NCI-H187 treated with DMSO at 0.1 percent for 48 hours (cell line): ENCODE results near the gene AKAP1.

Source experiments
- DNase-seq: peaks from one replicate; lab custom pipeline; 2025; lab: John Stamatoyannopoulos, UW

The AKAP1 gene

GRCh38 chr17:57164814-57165213 lies 79.8 kb downstream of the AKAP1 start:
- no peak for DNase-seq

GRCh38 chr17:57165754-57166153 lies 80.7 kb downstream of the AKAP1 start:
- no peak for DNase-seq

GRCh38 chr17:57166803-57167202 lies 81.8 kb downstream of the AKAP1 start:
- DNase-seq = no peak

- no peak for DNase-seq
Observed at GRCh38 chr17:57168695-57169094, 83.6 kb downstream of the AKAP1 start.

GRCh38 chr17:57170866-57171265 lies 85.8 kb downstream of the AKAP1 start:
- DNase-seq = no peak
